Astrocyte (in vitro differentiated cells and primary cell): ENCODE data around the gene CNTLN. TPM values are rescaled to one million over a fixed set of nuclear protein-coding genes. Genes with fewer than 3 reads are reported as not detected.

Experiments
- DNase-seq: peaks from one replicate; pipeline ENCODE4 v3.0.0-alpha.2; 2010; ENCODE audit warnings: low read depth
- FAIRE-seq: peaks from 2 replicates; lab custom pipeline; 2011; peaks lifted over from hg19 to GRCh38; lab: Jason Lieb, UNC
- H2AFZ ChIP-seq: 2 replicates; pipeline ENCODE4 v1.6.0; 2012; ENCODE audit warnings: low read depth, low read length, inconsistent platforms
- H3K27ac ChIP-seq: 2 replicates; pipeline ENCODE4 v1.5.1; 2011; ENCODE audit warnings: low read depth, low read length, inconsistent platforms
- H3K27me3 ChIP-seq: 2 replicates; pipeline ENCODE4 v1.6.0; 2011; ENCODE audit warnings: low read length, inconsistent platforms; ENCODE audit not compliant: insufficient read depth
- H3K36me3 ChIP-seq: 2 replicates; pipeline ENCODE4 v1.5.1; 2011; ENCODE audit warnings: low read length, inconsistent platforms; ENCODE audit not compliant: insufficient read depth
- H3K4me1 ChIP-seq: 2 replicates; pipeline ENCODE4 v1.5.1; 2011; ENCODE audit warnings: low read length, inconsistent platforms; ENCODE audit not compliant: insufficient read depth
- H3K4me2 ChIP-seq: 2 replicates; pipeline ENCODE4 v1.6.0; 2012; ENCODE audit warnings: low read length, inconsistent platforms
- H3K4me3 ChIP-seq: 2 replicates; pipeline ENCODE4 v1.5.1; 2011; ENCODE audit warnings: low read depth, mild to moderate bottlenecking, low read length, inconsistent platforms; ENCODE audit not compliant: insufficient read depth
- H3K79me2 ChIP-seq: 2 replicates; pipeline ENCODE4 v1.6.0; 2012; ENCODE audit warnings: mild to moderate bottlenecking, low read length, inconsistent platforms; ENCODE audit not compliant: insufficient read depth
- H3K9ac ChIP-seq: 2 replicates; pipeline ENCODE4 v1.6.0; 2012; ENCODE audit warnings: mild to moderate bottlenecking, low read length, inconsistent platforms
- H3K9me3 ChIP-seq: 2 replicates; pipeline ENCODE4 v1.5.1; 2012; ENCODE audit warnings: low read depth, mild to moderate bottlenecking, low read length, inconsistent platforms; ENCODE audit not compliant: insufficient read depth
- H4K20me1 ChIP-seq: 2 replicates; pipeline ENCODE4 v1.6.0; 2012; ENCODE audit warnings: low read length, inconsistent platforms; ENCODE audit not compliant: insufficient read depth
- H3K27ac Mint-ChIP-seq: one replicate; pipeline ENCODE4 v1.8.0; 2021; ENCODE audit warnings: mild to moderate bottlenecking, mixed read lengths; ENCODE audit not compliant: unreplicated experiment
- H3K27me3 Mint-ChIP-seq: one replicate; pipeline ENCODE4 v1.8.0; 2021; ENCODE audit warnings: low read depth, mixed read lengths; ENCODE audit not compliant: unreplicated experiment
- H3K36me3 Mint-ChIP-seq: one replicate; pipeline ENCODE4 v1.8.0; 2021; ENCODE audit warnings: low read depth, mixed read lengths; ENCODE audit not compliant: unreplicated experiment
- H3K4me1 Mint-ChIP-seq: one replicate; pipeline ENCODE4 v1.8.0; 2021; ENCODE audit warnings: low read depth, mixed read lengths; ENCODE audit not compliant: unreplicated experiment
- H3K4me3 Mint-ChIP-seq: one replicate; pipeline ENCODE4 v1.8.0; 2021; ENCODE audit warnings: mild to moderate bottlenecking, moderate library complexity, mixed read lengths; ENCODE audit not compliant: unreplicated experiment
- H3K9me3 Mint-ChIP-seq: one replicate; pipeline ENCODE4 v1.8.0; 2021; ENCODE audit warnings: mild to moderate bottlenecking, mixed read lengths; ENCODE audit not compliant: unreplicated experiment
- EZH2 ChIP-seq: IDR thresholded peaks from 2 replicates; pipeline ENCODE4 v1.6.1; 2012; ENCODE audit warnings: mild to moderate bottlenecking, low read length, inconsistent platforms; ENCODE audit not compliant: insufficient read depth
- total RNA-seq: library from RNA; stranded (reverse); gene quantifications from 2 replicates; pipeline ENCODE4 v1.2.1, GENCODE V29; 2021
- TF ChIP-seq, protein P1 (sequence below): IDR thresholded peaks from 2 replicates; pipeline ENCODE4 v1.5.1; 2011; ENCODE audit warnings: low read depth, mild to moderate bottlenecking, inconsistent platforms, low read length, moderate library complexity; ENCODE audit not compliant: insufficient read depth

Gene CNTLN
- total RNA-seq, 1 donor from 2014 or later: 4.4 TPM

DNA sequence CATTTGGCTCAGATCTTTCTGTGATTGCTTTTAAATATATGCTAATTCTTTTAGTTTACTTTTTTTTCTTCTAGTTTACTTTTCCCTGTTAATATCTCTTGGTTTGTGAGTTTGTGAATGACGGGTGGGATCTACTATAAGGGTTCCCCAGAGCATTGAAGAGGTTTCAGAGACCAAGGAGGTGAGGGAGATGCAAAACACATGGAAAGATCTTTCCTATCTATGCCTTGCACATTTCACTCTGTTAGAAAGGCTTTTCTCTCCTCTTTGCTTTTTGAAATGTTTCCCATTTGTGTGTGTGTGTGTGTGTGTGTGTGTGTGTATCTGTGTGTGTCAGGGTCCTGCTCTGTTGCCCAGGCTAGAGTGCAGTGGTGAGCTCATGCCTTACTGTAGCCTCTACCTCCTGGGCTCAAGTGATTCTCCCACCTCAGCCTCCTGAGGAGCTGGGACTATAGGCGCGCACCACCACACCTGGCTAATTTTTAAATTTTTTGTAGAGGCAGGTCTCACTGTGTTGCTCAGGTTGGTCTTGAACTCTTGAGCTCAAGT, 50.7 kb downstream of the CNTLN start:
- no peaks in the 10 kb centered on the region for H3K36me3 Mint-ChIP-seq
- no peak overlapping the region for H3K4me3 ChIP-seq
- H4K20me1 ChIP-seq: peaks cover 14% of the 10 kb centered on the region
- DNase-seq (no peak), FAIRE-seq (no peak)
- H3K4me1 Mint-ChIP-seq: peaks cover 8% of the 10 kb centered on the region
- no peak overlapping the region for H3K9ac ChIP-seq
- no peak overlapping the region for H3K4me2 ChIP-seq
- peaks cover 19% of the 10 kb centered on the region for H3K79me2 ChIP-seq
- no peaks in the 10 kb centered on the region for H3K36me3 ChIP-seq
- no peaks in the 10 kb centered on the region for H3K27me3 Mint-ChIP-seq
- H3K27me3 ChIP-seq: no peaks in the 10 kb centered on the region
- no peaks in the 10 kb centered on the region for H3K4me1 ChIP-seq
- no peak overlapping the region for H3K27ac Mint-ChIP-seq
- H3K9me3 ChIP-seq: no peaks in the 10 kb centered on the region
- H2AFZ ChIP-seq: no peak overlapping the region
- H3K27ac ChIP-seq: no peak overlapping the region
- H3K9me3 Mint-ChIP-seq: no peaks in the 10 kb centered on the region
- H3K4me3 Mint-ChIP-seq: no peak overlapping the region
- TF ChIP-seq, protein P1, sequence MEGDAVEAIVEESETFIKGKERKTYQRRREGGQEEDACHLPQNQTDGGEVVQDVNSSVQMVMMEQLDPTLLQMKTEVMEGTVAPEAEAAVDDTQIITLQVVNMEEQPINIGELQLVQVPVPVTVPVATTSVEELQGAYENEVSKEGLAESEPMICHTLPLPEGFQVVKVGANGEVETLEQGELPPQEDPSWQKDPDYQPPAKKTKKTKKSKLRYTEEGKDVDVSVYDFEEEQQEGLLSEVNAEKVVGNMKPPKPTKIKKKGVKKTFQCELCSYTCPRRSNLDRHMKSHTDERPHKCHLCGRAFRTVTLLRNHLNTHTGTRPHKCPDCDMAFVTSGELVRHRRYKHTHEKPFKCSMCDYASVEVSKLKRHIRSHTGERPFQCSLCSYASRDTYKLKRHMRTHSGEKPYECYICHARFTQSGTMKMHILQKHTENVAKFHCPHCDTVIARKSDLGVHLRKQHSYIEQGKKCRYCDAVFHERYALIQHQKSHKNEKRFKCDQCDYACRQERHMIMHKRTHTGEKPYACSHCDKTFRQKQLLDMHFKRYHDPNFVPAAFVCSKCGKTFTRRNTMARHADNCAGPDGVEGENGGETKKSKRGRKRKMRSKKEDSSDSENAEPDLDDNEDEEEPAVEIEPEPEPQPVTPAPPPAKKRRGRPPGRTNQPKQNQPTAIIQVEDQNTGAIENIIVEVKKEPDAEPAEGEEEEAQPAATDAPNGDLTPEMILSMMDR: no peak
- no peak for TF ChIP-seq EZH2

DNA sequence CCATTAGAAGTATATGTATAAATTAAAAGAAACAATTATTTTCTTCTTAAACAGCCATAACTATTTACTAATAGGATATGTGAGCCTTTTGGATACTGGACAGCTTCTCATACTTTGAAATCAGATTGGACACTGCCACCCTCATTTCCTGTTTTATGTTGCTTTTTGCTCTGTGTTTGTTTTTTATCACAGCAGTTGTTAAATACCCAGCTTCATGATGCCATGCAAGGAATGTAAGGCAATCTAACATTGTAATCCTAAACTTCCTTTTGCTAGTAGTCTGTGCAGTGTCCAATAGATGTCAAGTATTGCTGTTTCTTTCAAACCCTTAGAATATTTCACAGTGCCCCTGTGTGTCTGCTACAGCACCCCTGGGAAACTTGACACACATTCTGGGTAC, 56.2 kb downstream of the CNTLN start:
- Mint-ChIP-seq H3K27ac (no peak overlapping the region), H3K4me1 (no peaks in the 10 kb centered on the region), H3K4me3 (no peak overlapping the region), H3K36me3 (no peaks in the 10 kb centered on the region), H3K9me3 (peaks cover 3% of the 10 kb centered on the region), H3K27me3 (no peaks in the 10 kb centered on the region)
- FAIRE-seq (peak; percentile 73), DNase-seq (peak; percentile 16)
- Histone ChIP-seq H3K79me2 (peaks cover 3% of the 10 kb centered on the region), H3K9ac (no peak overlapping the region), H4K20me1 (no peaks in the 10 kb centered on the region), H3K27ac (no peak overlapping the region), H3K4me2 (no peak overlapping the region), H2AFZ (no peak overlapping the region), H3K4me1 (no peaks in the 10 kb centered on the region), H3K4me3 (no peak overlapping the region), H3K9me3 (no peaks in the 10 kb centered on the region), H3K36me3 (no peaks in the 10 kb centered on the region), H3K27me3 (no peaks in the 10 kb centered on the region)
- TF ChIP-seq EZH2: no peak
- TF ChIP-seq, protein P1: no peak

DNA sequence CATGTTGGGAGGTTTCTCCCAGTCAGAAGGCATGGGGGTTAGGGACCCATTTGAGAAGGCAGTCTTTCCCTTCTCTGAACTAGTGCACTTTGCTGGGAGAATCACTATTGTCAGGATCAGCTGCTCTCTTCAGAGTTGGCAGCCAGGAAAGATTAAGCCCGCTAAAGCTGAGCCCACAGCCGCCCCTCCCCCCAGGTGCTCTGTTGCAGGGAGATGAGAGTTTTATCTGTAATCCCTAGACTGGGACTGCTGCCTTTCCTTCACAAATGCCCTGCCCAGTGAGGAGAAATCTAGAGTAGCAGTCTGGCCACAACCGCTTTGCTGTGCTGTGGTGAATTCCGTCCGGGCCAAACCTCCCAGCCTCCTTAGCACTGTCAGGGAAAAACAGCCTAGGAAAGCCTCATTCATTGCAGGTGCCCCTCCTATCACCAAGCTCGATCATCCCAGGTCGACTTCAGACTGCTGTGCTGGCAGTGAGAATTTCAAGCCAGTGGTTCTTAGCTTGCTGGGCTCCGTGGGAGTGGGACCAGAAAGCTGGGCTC, 69.8 kb downstream of the CNTLN start:
- Histone ChIP-seq H4K20me1 (peaks cover 3% of the 10 kb centered on the region), H3K9me3 (no peaks in the 10 kb centered on the region), H3K79me2 (peaks cover 33% of the 10 kb centered on the region), H3K27ac (no peak overlapping the region), H3K9ac (no peak overlapping the region), H3K4me1 (no peaks in the 10 kb centered on the region), H3K36me3 (no peaks in the 10 kb centered on the region), H2AFZ (no peak overlapping the region), H3K4me2 (no peak overlapping the region), H3K4me3 (no peak overlapping the region), H3K27me3 (no peaks in the 10 kb centered on the region)
- Mint-ChIP-seq H3K27me3 (no peaks in the 10 kb centered on the region), H3K36me3 (peaks cover 2% of the 10 kb centered on the region), H3K4me1 (no peaks in the 10 kb centered on the region), H3K4me3 (no peak overlapping the region), H3K27ac (no peak overlapping the region), H3K9me3 (peaks cover 9% of the 10 kb centered on the region)
- DNase-seq (no peak), FAIRE-seq (no peak)
- TF ChIP-seq EZH2: no peak
- TF ChIP-seq, protein P1: no peak
